Activated CD8-positive, alpha-beta memory T cell treated with anti-CD3 and anti-CD28 coated beads for 48 hours (primary cell): ENCODE results near the gene MIPOL1.
"Not testable (repeated sequence)": the region's sequence is repeated elsewhere in the genome, so short reads cannot be mapped to it uniquely, and the experiment has no call there.

Experiments used
- DNase-seq, 3 experiments: peaks; one replicate each; pipeline ENCODE4 v3.0.0-alpha.2; 2020; ENCODE audit warnings: low read depth in 2 of 3, low spot score in 2 of 3

MIPOL1 gene, protein sequence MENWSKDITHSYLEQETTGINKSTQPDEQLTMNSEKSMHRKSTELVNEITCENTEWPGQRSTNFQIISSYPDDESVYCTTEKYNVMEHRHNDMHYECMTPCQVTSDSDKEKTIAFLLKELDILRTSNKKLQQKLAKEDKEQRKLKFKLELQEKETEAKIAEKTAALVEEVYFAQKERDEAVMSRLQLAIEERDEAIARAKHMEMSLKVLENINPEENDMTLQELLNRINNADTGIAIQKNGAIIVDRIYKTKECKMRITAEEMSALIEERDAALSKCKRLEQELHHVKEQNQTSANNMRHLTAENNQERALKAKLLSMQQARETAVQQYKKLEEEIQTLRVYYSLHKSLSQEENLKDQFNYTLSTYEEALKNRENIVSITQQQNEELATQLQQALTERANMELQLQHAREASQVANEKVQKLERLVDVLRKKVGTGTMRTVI

DNA sequence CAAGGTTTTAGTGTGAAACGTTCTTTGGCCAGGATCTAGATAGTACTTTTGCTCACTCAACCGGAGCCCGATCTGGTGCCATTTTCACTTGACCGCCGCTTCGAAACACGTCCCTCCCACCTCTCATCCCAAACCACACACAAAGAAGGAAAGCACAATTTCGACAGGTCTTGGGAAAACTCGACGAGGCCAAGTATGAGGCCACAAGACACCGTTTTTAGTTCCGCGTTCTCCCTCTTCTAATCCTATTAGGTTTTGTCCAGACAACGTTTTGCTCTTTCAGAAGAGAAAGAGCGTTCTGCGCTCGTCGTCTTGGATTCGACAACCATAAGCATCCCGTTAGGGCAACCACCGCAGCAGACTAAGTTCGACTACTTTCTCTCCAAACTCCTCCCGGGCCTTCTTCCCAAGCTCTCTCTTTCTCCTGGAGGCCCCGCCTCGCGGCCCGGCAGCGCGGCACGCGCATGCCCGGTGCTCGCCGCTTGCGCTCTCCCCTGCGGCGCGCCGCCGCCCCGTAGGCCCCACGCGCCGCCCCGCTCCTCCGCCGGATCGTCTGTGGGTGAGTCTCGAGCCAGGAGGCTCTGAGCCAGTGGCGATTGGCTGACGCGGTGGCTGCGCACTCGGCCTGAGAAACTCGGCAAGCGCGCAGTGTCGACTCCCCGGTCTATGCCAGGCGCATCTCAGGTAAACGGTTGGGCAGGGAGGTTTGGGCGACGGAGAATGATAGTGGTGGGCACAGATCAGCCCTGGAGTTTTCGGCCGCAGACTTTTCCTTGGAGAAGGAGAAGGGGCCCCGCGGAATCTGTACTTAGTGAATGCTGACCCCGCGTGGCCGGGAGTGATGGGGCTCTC is at the start of gene MIPOL1:
TSS of gene MIPOL1 (plus strand) at position 517 of the 852 bp plus-strand sequence. CDS start 49,952 bp downstream, outside the sequence.
- DNase-seq = peak in 1 of 3 experiments; percentile 2

DNA sequence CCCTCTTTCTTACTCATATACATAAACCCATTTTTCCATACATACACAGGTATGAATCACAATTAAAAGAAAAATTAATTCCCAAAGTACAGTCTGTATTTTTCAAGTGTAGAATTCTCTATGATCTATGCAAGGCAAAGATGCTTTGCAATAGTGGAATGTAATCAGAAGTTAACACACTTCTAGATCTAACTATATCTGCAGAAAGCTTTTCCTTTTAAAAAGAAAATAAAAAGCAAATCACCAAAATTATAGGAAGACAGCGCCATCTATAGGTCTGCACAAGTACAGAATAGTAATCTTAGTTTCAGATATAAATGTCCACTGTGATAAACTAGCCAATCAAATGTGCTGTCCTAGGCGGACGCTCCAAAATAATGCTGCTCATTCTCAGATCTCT is 47.3 kb upstream of the MIPOL1 start:
- DNase-seq = no peak

DNA sequence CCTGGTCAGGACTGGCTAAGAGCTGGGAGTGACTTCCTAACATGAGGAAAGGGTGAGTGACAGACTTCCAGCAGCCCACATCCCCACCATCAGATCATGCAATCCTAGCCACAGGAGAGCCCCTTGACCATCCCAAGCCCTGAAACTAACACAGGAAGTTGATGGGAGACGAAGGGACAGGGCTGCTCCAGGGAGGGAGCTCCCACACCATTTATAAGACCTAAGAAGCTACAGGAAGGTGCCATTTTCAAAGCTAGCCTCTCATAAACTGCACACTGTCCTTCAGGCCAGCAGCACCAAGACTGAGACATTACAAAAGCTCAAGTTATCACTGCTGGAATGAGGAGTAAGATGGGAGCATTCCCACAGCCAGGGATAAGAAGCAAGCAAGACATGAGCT is 44.7 kb upstream of the MIPOL1 start:
- DNase-seq = no peak

DNA sequence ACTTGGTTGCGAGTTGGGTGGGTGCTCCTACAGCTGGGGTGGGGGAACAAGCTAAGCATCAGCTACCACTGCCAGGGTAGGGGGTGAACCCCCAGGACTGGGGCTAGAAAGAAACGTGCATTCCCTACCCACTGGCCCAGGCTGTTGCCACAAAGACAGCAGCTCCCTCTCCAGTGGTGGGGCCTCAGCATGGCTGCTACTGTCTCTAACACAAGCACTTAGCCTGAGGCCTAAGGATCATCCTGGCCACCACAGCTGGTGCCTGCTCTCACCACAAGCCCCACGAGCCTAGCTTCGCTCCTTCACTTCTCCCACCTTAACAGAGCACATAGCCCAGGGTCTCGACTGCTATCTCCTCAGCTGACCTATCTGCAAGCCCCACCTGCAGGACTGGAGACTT is 44.3 kb upstream of the MIPOL1 start:
- no peak for DNase-seq

DNA sequence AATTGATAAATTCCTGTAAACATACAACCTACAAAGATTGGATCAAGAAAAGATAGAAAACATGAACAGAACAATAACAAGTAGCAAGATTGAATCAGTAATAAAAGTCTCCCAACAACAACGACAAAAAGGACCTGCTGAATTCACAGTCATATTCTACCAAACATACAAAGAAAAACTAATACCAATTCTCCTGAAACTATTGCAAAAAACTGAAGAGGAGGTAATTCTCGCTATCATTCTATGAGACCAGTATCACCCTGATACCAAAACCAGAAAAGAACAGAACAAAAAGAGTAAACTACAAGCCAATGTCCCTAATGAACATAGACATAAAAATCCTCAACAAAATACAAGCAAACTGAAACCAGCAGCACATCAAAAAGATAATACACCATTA is 39.8 kb upstream of the MIPOL1 start:
- DNase-seq = no peak

DNA sequence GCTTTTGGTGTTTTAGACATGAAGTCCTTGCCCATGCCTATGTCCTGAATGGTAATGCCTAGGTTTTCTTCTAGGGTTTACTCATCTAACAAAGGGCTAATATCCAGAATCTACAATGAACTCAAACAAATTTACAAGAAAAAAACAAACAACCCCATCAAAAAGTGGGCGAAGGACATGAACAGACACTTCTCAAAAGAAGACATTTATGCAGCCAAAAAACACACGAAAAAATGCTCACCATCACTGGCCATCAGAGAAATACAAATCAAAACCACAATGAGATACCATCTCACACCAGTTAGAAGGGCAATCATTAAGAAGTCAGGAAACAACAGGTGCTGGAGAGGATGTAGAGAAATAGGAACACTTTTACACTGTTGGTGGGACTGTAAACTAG is 35.4 kb upstream of the MIPOL1 start:
- not testable (repeated sequence) for DNase-seq

DNA sequence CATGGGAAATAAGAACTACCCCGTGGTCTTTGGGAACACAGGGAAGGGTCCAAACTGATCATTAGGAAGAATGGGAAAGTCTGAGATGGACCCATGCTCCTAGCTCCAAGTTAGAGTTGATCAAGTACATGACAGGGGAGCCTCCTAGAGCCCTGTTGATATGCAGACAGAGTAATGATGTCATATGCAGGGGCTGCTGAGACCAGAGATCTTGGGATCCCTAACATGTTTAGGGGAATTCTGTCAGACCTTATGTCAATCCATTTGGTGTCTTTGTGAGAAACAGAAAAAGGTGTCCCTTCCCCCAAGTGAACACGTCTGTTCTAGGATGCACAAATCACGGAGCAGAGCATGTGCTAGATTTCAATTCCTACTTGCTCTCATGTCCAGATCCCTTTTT is 31.9 kb upstream of the MIPOL1 start:
- DNase-seq = no peak

DNA sequence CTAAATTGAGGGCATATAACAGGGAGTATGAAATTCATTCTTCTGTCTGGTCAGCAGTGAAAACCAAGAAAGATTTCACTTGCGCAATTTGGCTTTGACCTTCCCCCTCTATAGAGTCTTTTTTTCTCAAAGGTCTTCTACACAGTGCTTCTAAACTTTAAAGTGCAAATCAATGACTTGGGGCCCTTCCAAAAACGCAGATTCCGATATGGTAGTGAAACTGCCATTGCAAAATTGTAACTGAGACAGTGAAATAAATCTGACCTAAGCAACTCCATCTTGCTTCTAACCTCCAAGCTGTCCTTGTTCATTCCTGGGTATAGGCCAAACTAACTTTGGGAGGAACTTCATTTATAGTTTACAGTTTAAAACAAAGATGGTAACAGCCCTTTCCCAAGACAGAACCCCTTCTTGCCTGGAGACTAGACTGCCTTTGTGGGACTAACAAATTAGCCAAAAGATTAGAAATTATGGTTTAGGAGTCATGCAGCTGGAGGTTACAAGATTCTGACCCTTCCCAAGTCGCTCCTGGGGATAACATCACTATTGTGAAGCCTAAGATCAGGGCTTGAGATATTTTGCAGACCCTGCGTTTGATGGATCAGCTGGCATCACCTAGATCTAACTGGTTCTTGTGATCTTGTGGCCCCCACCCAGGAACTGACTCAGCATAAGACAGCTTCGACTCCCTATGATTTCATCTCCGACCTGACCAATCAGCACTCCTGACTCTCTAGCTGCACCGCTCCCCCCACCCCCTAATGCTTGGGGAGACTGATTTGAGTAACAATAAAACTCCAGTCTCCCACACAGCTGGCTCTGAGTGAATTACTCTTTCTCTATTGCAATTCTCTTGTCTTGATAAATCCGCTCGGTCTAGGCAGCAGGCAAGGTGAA is 30.3 kb upstream of the MIPOL1 start:
- no peak for DNase-seq

DNA sequence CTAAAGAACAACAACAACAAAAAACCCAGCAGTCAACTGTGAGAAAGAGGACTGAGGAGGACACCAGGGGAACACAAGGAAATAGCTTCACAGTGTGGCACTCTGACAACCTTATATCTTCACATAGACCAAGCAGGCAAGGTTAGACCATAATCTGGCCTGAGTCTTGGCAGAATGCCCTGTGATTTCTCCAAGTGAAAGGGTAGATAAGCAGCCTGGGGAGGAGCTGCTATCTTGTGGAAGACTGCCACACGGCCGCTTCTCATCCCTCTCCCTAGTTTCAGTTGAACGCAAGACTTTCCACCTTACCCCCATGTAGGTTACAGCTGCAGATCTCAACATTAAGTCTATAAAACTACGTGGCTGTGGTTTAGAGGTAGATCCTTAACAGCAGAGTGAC is 29.0 kb upstream of the MIPOL1 start:
- DNase-seq = no peak

DNA sequence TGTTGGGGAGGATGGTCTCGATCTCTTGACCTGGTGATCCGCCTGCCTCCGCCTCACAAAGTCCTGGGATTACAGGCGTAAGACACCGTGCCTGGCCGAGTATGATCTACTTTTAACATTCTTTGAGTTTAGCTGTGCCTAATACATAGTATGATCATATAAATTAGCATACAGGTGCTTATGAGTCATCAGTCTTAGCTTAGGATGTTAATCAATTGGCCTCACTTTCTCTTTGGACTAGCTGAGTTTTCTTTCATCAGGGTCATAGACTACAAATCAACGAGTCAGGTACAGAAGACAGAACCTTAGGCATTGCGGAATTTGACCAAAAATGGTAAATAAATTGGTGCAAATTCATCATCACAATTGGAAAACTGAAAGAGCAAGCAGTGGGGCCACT is 27.5 kb upstream of the MIPOL1 start:
- DNase-seq = no peak

DNA sequence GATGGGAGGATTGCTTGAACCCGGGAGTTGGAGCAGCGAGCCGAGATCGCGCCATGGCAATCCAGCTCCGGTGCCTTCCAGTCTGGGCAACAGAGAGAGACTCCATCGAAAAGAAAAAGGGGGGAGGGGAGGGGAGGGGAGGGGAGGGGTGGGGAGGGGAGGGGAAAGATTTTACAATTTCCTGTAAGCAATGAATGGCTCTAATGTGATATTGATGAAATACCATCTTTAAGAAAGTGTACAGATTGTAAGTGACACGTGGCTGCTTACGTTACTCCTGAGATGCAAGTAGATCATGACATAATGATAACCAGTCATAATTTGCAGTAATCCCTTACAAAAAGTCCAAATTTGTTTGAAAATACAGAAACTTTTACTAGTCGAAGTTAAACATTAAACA is 26.7 kb upstream of the MIPOL1 start:
- no peak for DNase-seq

DNA sequence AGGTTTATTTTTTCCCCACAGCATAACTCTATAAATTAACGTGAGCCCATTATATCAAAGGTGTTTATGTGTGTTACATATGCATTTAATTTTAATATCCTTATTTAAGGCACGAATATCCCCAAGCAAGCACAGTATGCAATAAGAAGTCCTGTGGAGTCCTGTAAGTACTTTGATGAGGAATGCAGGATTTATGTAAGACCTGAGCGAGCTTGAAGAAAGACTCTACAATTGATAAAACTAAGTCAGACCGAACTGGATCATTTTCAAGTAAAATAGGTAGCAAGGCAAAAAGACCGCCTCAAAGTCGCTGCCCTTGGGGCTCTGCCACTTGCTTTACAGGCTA is 26.1 kb upstream of the MIPOL1 start:
- DNase-seq = no peak

DNA sequence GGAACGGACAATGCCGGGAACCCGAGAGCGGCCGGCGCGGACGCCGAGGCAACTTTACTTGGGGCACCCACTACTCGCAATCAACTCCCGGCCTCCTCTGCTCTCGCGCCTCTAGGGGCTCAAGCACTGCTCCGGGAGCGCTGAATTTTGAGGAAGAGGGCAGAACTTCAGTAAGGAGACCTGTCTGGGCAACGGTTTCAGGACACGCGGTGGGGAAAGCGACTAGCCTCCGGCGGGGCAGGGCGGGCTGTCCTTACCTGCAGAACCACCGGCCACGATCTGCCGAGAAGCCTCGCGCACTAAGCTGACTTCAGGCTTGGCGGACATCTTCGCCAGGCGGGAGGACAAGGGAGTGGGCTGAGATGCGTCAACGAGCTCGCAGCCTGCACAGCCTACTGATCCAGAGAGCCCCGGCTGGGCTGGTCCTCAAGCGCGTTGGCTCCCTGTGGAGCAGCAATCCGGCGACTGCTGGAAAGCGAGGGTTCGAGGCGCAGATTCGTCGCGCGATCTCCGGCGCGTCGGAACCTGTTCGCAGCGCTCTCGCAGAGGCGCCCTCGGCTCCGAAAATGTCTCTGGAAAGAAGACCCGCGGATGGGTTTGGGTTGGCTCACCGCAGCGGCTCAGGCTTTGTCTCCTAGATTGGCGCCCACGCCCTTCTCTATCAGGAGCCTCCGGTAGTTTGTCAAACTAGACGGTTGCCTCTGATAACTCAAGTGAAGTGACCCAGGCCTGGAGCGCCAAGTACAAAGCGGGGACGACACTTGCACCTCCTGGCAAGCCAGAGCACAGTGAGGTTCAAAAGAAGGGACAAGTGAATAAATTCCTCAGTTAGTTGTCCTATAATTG is 25.5 kb upstream of the MIPOL1 start, which contains the start of gene SLC25A21:
TSS of gene SLC25A21 (minus strand) at position 583 of the 846 bp plus-strand sequence.
- no peak for DNase-seq

DNA sequence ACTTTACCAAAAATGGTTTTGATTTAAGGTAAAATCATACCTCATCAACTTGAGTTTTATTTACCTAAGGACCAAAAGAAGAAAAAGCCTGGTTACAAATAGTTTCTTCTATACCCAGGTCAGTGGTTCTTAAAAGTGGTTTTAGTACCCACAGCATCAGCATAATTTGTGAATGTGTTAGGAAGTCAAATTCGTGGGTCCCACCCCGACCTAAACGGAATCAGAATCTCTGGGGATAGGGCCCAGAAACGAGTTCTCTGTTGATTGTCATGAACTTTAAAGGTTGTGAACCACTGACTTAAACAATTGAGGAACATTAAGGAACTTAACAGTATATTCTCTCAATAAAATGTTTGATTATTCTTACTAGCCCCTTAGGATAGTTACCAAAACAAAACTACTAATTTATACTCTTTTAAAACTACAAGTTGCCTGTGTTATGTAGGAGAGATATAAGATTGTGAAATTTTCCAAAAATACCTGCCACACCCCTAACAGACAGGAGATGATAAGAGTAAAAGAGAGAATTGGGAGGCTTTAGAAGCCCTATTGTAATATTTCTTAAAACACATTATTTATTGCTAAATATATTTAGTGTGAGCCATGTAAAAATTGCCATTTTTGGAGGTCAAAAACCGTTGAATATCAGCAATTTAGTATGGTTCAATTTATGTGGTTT is 24.7 kb upstream of the MIPOL1 start:
- no peak for DNase-seq

DNA sequence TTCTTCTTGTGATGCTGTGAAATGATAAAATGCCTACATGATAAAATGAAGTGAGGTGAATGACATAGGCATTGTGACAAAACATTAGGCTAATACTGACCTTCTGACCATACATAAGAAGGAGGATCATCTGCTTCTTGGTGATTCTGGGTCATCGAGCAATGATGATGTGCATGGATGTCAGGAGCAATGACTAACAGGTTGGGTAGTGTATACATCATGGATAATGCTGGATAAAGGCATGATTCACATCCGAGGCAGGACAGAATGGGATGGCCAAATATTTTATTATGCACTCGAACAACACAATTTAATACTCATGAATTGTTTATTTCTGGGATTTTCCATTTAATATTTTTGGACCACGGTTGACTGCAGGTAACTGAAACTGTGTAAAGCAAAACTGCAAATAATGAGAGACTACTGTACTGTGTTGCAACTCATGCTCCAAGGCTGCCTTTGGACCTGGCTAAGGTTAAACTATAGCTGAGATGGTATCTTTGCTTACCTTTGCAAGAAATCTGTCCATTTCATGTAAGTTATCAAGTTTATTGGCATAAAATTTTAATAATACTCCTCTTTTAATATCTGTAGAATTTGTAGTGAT is 17.7 kb upstream of the MIPOL1 start:
- DNase-seq = no peak

DNA sequence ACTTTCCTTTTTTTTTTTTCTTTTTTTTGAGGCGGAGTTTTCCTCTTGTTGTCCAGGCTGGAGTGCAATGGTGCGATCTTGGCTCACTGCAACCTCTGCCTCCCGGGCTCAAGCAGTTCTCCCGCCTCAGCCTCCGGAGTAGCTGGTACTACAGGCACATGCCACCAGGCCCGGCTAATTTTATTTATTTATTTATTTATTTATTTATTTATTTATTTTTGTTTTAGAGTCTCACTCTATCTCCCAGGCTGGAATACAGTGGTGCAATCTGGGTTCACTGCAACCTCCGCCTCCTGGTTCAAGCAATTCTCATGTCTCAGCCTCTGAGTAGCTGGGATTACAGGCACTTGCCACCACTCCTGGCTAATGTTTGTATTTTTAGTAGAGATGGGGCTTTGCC is 16.9 kb upstream of the MIPOL1 start:
- not testable (repeated sequence) for DNase-seq

DNA sequence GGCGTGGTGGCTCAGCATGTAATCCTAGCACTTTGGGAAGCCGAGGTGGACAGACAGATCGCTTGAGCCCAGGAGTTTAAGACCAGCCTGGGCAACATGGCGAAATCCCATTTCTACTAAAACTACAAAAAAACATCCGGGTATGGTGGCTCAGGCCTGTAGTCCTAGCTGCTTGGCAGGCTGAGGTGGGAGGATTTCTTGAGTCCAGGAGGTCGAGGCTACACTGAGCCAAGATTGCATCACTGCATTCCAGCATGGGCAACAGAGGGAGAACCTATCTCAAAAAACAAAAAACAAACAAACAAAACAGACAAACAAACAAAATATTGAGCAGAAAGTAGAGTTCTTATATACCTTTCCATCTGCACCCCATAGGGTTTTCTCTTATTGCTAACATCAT is 16.3 kb upstream of the MIPOL1 start:
- no peak for DNase-seq

DNA sequence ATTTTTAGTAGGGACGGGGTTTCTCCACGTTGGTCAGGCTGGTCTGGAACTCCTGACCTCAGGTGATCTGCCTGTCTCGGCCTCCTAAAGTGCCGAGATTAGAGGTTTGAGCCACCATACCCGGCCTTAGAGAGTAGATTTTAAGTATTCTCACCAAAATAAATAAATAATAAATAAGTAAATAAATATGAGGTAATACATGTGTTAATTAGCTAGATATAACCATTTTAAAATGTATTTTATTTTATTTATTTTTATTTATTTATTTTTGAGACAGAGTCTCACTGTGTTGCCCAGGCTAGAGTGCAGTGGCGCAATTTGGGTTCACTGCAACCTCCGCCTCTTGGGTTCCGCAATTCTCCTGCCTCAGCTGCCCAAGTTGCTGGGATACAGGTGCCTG is 13.2 kb upstream of the MIPOL1 start:
- DNase-seq = not testable (repeated sequence)

DNA sequence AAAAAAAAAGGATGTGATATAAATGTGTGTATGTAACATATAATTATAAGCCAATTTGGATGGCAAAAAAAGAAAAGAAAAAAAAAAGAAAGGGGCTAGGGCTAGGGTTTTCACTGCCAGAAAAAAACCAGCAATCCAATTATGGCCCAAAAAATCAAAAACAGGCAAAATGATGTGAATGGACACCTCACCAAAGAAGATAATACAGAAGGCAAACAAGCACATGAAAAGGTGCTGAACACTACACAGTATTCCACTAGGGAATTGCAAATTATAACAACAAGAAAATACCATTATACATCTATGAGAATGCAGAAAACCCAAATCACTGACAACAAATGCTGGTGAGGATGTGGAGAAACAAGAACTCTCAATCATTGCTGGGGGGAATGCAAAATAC is 12.1 kb upstream of the MIPOL1 start:
- no peak for DNase-seq
